GM12865 (cell line): Measurements from ENCODE around the gene TRPM6.

Source experiments
- DNase-seq: peaks from one replicate; pipeline ENCODE4 v3.0.0; 2010; ENCODE audit warnings: low read depth
- H3K4me3 ChIP-seq: 2 replicates; pipeline ENCODE4 v1.5.1; 2011; ENCODE audit warnings: mild to moderate bottlenecking, low read depth, low read length, control low read depth
- TF ChIP-seq, protein P1 (sequence below): IDR thresholded peaks from 2 replicates; pipeline ENCODE4 v1.5.1; 2011; ENCODE audit warnings: low read length, control low read depth, low read depth, inconsistent platforms; ENCODE audit not compliant: insufficient read depth; ENCODE audit errors: missing control alignments

TRPM6 gene

DNA sequence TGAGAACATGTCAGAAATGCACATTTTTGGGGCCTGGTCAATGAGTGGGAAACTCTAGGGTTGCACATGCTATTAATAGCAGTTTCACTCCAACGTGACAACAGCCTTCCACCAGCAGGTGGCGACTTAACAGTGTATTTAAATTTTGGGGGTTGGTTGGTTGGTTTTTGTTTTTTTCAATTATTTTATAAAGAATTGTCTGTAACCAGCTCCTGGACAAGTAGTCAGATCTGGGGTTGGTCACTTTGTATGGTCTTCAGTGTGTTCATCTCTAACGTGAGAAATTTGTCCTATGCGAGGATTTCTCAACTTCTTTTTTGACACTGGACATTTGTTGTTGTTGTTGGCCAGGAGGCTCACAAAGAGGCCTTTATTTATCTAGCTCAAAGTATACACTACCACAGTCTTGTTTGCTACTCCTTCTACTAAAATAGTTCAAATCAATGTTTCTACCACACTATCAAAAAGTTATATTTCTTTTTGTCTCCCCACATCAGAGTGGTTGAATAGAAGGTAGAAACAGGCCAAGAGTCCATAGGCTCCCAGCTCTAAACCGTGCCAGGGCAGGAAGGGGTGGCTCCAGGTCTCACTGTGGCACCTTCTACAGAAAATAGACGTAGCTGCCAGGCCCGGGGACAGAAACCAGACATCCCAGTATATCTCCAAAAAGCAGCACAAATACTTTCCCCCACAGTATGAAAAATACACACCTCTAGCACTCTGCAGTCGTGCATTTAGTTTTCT is 110.4 kb downstream of the TRPM6 start:
- H3K4me3 ChIP-seq: no peak overlapping the region
- TF ChIP-seq, protein P1, sequence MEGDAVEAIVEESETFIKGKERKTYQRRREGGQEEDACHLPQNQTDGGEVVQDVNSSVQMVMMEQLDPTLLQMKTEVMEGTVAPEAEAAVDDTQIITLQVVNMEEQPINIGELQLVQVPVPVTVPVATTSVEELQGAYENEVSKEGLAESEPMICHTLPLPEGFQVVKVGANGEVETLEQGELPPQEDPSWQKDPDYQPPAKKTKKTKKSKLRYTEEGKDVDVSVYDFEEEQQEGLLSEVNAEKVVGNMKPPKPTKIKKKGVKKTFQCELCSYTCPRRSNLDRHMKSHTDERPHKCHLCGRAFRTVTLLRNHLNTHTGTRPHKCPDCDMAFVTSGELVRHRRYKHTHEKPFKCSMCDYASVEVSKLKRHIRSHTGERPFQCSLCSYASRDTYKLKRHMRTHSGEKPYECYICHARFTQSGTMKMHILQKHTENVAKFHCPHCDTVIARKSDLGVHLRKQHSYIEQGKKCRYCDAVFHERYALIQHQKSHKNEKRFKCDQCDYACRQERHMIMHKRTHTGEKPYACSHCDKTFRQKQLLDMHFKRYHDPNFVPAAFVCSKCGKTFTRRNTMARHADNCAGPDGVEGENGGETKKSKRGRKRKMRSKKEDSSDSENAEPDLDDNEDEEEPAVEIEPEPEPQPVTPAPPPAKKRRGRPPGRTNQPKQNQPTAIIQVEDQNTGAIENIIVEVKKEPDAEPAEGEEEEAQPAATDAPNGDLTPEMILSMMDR: peak; percentile 65
- peak; percentile 68 for DNase-seq

DNA sequence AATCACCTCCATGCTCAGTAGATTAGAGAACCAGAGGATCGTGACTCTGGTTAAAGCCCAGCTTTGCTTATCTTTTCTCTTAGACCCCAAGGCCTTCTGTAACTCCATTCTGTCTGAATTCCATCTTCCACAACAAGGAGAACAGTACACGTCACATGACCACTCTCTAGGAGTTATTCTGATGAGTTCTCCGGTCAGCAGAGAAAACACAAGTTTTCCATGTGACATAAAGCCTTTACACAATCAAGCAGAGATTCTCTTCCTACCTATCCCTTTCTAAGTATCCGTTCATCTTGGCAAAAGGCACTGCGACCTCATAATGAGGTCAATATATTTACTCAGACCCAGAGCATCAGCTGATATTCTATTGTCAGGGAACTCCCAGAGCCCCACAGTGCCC is 112.3 kb downstream of the TRPM6 start:
- no peak overlapping the region for H3K4me3 ChIP-seq
- no peak for DNase-seq
- TF ChIP-seq, protein P1: no peak

DNA sequence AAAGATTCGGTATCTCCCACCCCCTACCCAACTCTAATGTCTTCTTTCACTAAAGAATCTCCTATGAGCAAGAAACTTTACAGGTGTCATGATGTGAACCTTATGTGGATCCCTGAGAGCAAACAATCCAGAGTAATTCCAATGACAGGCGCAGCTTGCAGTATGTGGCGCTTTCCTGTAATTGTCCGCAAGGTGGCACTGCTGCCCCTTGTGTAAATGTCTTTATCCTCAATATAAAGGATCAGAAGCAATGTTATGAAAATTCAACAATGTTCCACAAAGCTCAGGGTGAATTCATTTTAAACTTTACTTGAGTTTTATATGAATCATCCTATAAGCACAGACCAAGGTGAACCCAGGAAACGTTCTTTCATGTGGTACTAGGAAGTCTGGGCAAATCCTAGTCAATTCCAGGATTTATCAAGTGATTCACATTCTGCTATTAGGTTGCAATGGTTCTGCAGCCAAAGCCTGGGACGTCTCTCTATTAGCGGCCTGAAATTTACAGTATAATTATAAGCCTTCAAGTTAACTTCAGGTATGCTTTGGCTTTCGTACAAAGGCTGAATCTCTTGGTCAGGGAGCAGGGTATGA is 113.7 kb downstream of the TRPM6 start:
- DNase-seq: peak; percentile 77
- H3K4me3 ChIP-seq: no peak overlapping the region
- TF ChIP-seq, protein P1: peak; percentile 75

DNA sequence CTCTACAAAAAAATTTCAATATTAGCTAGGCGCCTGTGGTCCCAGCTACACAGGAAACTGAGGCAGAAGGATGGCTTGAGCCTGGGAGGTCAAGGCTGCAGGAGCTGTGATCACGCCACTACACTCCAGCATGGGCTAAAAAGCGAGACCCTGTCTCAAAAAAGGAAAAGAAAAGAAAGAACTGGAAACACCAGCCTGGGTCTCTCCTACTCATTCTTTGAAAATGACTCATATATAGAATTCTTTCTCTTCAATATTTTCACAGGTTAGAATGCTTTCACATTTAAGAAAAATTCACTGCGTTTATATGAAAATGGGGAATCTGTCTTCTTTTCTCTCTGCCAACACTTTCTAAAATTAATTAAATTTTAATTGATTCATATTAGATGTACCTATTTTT is 115.6 kb downstream of the TRPM6 start:
- DNase-seq: no peak
- no peak overlapping the region for H3K4me3 ChIP-seq
- TF ChIP-seq, protein P1: no peak

DNA sequence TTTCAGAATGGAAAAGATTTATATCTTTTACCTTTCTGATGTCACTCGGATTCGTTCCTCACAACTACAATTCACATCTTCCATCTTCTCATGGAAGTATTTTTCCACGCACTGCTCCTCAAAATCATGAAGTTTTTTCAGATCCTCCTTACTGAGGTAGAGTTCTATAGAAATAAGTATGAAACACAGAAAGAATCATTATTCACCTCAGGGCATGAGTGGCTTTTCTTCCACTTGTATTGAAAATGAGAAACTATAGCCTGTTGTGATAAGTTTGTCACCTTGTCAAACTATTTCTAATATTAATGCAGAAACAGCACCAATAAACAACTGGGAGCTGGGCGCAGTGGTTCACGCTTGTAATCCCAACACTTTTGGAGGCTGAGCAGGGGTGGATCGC is 116.0 kb downstream of the TRPM6 start:
- TF ChIP-seq, protein P1: no peak
- no peak for DNase-seq
- H3K4me3 ChIP-seq: no peak overlapping the region

DNA sequence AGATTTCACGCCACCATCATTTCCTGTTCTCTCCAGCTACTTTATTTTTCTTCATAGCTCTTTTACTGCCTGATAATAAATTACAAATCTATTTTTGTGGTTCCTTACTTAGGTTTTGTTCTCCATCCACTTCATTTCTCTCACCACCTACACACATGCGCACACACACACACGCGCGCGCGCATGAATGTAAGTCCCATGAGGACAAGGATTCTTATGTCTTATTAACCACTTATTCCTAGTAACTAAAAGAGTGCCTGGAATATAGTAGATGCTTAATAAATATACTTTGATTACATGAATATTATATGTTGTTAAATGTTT is 116.5 kb downstream of the TRPM6 start:
- no peak for DNase-seq
- TF ChIP-seq, protein P1: no peak
- H3K4me3 ChIP-seq: no peak overlapping the region
